Ishikawa (cell line): ENCODE measurements around the gene MC3R.

Source experiments
- EGR1 ChIP-seq: IDR thresholded peaks from 2 replicates; pipeline ENCODE4 v1.6.1; 2012
- EP300 ChIP-seq: IDR thresholded peaks from 2 replicates; pipeline ENCODE4 v1.6.1; 2012; ENCODE audit warnings: borderline replicate concordance
- FOXM1 ChIP-seq: IDR thresholded peaks from 2 replicates; pipeline ENCODE4 v1.6.1; 2012; ENCODE audit warnings: low read depth, borderline replicate concordance
- MAX ChIP-seq: IDR thresholded peaks from 2 replicates; pipeline ENCODE4 v1.6.1; 2012
- NFIC ChIP-seq: IDR thresholded peaks from 2 replicates; pipeline ENCODE4 v1.6.1; 2012
- TAF1 ChIP-seq: IDR thresholded peaks from 2 replicates; pipeline ENCODE4 v1.6.1; 2012; ENCODE audit warnings: low read depth, mild to moderate bottlenecking
- TCF12 ChIP-seq: IDR thresholded peaks from 2 replicates; pipeline ENCODE4 v1.6.1; 2012; ENCODE audit warnings: low read depth

GRCh38 chr20:56249956-56250355 lies 1.4 kb downstream of the MC3R start:
- TF ChIP-seq MAX = no peak
- no peak for TF ChIP-seq NFIC
- no peak for TF ChIP-seq TCF12
- TF ChIP-seq EGR1 = no peak
- TF ChIP-seq FOXM1 = no peak
- no peak for TF ChIP-seq EP300
- no peak for TF ChIP-seq TAF1
